Measurements from ENCODE around the gene PRSS33. TPM values are rescaled to one million over a fixed set of nuclear protein-coding genes. Genes with fewer than 3 reads are reported as not detected.

PRSS33 gene
- total and polyA plus RNA-seq, 2 of the 8 experiments (the other 6 are each of a cell fraction or from before 2014, with no cell fraction given): 0.09 TPM; not detected in 1

DNA sequence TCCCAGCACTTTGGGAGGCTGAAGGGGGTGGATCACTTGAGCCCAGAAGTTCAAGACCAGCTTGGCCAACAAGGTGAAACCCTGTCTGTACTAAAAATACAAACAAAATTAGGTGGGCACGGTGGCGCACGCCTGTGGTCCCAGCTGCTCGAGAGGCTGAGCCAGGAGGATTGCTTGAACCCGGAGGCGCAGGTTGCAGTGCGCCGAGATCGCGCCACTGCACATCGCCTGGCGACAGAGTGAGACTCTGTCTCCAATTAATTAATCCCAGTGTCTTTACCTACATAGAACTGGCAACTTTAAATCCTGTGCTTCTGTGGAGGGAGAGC, 8.8 kb downstream of the PRSS33 start:
- peaks cover 0 to 4% (median under 1%) of the 10 kb centered on the region in 4 experiments; a peak in 5 of 7 replicates for H3K4me1 ChIP-seq (replicated peaks in 1 of 4; ENCODE audit: control insufficient read depth in 3 of 4, insufficient read depth in 4 of 4, low read length in 3 of 4)
- H3K23ac ChIP-seq (ENCODE audit: insufficient read length): no peak overlapping the region
- no peak for FAIRE-seq
- POLR2A ChIA-PET (ENCODE audit: partially characterized antibody): interaction anchor here (0.8 to 9.5 kb wide), 16 partner anchors 9 to 104 kb away, joined by 3 to 180 read pairs (median 4); partner anchors contain the start of genes PRSS33 and SRRM2
- H3K79me1 ChIP-seq (ENCODE audit: low read depth, low read length): peaks cover 10% of the 10 kb centered on the region; the same call in 1 of the 2 replicates
- H3K23me2 ChIP-seq (ENCODE audit: low read depth, low read length): peaks cover 10% of the 10 kb centered on the region; the same call in 1 of the 2 replicates
- no peak overlapping the region for H3K14ac ChIP-seq (ENCODE audit: insufficient read length)
- peak overlapping the region; percentile 94 to 96 (median 96); a peak in 6 of 8 replicates for H3K4me3 ChIP-seq (ENCODE audit: extremely low read depth in 1 of 4, insufficient read depth in 2 of 4, low read depth in 3 of 4, low read length in 4 of 4)
- no peak for DNase-seq (ENCODE audit: low read depth in 1 of 2, low spot score in 2 of 2)
- H2BK12ac ChIP-seq (ENCODE audit: low read depth, low read length): no peak overlapping the region
- H3K9ac ChIP-seq (replicated peaks in 1 of 4; ENCODE audit: extremely low read depth in 1 of 4, low read depth in 3 of 4, low read length in 3 of 4): no peak overlapping the region
- H2AFZ ChIP-seq (ENCODE audit: low read length): no peak overlapping the region
- no peak overlapping the region for H2BK120ac ChIP-seq (replicated peaks; ENCODE audit: low read depth, low read length)
- H4K91ac ChIP-seq (replicated peaks; ENCODE audit: insufficient read length, low read length): no peak overlapping the region
- H3K4me2 ChIP-seq (ENCODE audit: insufficient read depth in 1 of 2, low read depth in 2 of 2, low read length in 2 of 2): peak overlapping the region; percentile 88 to 94; a peak in 3 of 4 replicates
- TF ChIP-seq TEAD4 (IDR thresholded peaks at IDR 0.05; ENCODE audit: low read depth, low read length) (no peak), RBBP5 (IDR thresholded peaks at IDR 0.05; ENCODE audit: borderline replicate concordance, low read depth, low read length) (no peak), RNF2 (IDR thresholded peaks at IDR 0.05; ENCODE audit: borderline replicate concordance, low read depth, low read length, missing control alignments, poor library complexity, severe bottlenecking) (no peak)
- TF ChIP-seq, protein P1, sequence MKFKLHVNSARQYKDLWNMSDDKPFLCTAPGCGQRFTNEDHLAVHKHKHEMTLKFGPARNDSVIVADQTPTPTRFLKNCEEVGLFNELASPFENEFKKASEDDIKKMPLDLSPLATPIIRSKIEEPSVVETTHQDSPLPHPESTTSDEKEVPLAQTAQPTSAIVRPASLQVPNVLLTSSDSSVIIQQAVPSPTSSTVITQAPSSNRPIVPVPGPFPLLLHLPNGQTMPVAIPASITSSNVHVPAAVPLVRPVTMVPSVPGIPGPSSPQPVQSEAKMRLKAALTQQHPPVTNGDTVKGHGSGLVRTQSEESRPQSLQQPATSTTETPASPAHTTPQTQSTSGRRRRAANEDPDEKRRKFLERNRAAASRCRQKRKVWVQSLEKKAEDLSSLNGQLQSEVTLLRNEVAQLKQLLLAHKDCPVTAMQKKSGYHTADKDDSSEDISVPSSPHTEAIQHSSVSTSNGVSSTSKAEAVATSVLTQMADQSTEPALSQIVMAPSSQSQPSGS (IDR thresholded peaks at IDR 0.05; ENCODE audit: low read length): no peak
- H3K27ac ChIP-seq (ENCODE audit: low read depth, low read length): peak overlapping the region; percentile 11; the same call in 1 of the 2 replicates
- peaks cover 12 to 34% of the 10 kb centered on the region in 2 experiments for H3K79me2 ChIP-seq (ENCODE audit: control insufficient read depth in 1 of 2, insufficient read depth in 2 of 2, low read length in 2 of 2)
- H2BK5ac ChIP-seq (ENCODE audit: low read depth, low read length): peak overlapping the region; percentile 98
- no peak overlapping the region for H2BK20ac ChIP-seq (ENCODE audit: low read length)
- no peak overlapping the region for H4K5ac ChIP-seq (ENCODE audit: insufficient read length, low read depth, low read length)
- H3K36me3 ChIP-seq (ENCODE audit: control insufficient read depth in 2 of 4, insufficient read depth in 4 of 4, low read length in 3 of 4): peaks cover 9 to 21% (median 12%) of the 10 kb centered on the region in 4 experiments; a peak in 5 of 8 replicates
- 95% methylated on average over 12 of the region's 12 CpGs; no CpG with 5 or more reads in 1 of the 2 experiments for WGBS, 2 experiments (ENCODE audit: extremely low coverage in 1 of 2, insufficient coverage in 1 of 2, insufficient read length in 1 of 2, insufficient replicate concordance in 2 of 2, low coverage in 1 of 2, low lambda C conversion rate in 2 of 2, missing lambda C conversion rate in 1 of 2)
- H3K56ac ChIP-seq (replicated peaks; ENCODE audit: insufficient read length, low read depth, low read length): no peak overlapping the region
- peaks cover 2 to 8% of the 10 kb centered on the region in 2 experiments for H4K20me1 ChIP-seq (replicated peaks in 1 of 2; ENCODE audit: control insufficient read depth in 1 of 2, insufficient read depth in 2 of 2, low read length in 2 of 2)
- CTCF ChIA-PET (ENCODE audit: partially characterized antibody): interaction anchor here (0.5 to 1.3 kb wide), 9 partner anchors 11 to 929 kb away, joined by 3 to 5 read pairs (median 3); no protein-coding TSS in a partner anchor
- H3K9me3 ChIP-seq (ENCODE audit: insufficient read depth in 2 of 2, low read depth in 1 of 2, low read length in 1 of 2): no peaks in the 10 kb centered on the region
- H3K4ac ChIP-seq (replicated peaks; ENCODE audit: insufficient read length, low read depth, low read length): no peak overlapping the region
- H4K8ac ChIP-seq (ENCODE audit: extremely low read depth, insufficient read depth, low read length): no peak overlapping the region; the same call in 1 of the 2 replicates
- H3K18ac ChIP-seq (ENCODE audit: extremely low read depth, low read length): no peak overlapping the region
- H2BK15ac ChIP-seq (ENCODE audit: low read length): no peak overlapping the region
- no peaks in the 10 kb centered on the region; a peak in 1 of 7 replicates for H3K27me3 ChIP-seq (replicated peaks in 1 of 4; ENCODE audit: control insufficient read depth in 3 of 4, extremely low read depth in 1 of 4, insufficient read depth in 3 of 4, low read length in 3 of 4)
- H2AK5ac ChIP-seq (ENCODE audit: low read depth, low read length): no peak overlapping the region
